SHP77 (cell line): ENCODE results near the gene SFR1.

Experiments
- DNase-seq, 2 experiments: peaks; one replicate each; lab custom pipeline; 2025; lab: John Stamatoyannopoulos, UW

The SFR1 gene

GRCh38 chr10:104104926-104105325, 17.0 kb upstream of the SFR1 start:
- no peak for DNase-seq

- DNase-seq, result no peak
Observed at GRCh38 chr10:104109908-104110662, 11.9 kb upstream of the SFR1 start.

GRCh38 chr10:104113376-104113956, 8.5 kb upstream of the SFR1 start:
- no peak for DNase-seq

DNA sequence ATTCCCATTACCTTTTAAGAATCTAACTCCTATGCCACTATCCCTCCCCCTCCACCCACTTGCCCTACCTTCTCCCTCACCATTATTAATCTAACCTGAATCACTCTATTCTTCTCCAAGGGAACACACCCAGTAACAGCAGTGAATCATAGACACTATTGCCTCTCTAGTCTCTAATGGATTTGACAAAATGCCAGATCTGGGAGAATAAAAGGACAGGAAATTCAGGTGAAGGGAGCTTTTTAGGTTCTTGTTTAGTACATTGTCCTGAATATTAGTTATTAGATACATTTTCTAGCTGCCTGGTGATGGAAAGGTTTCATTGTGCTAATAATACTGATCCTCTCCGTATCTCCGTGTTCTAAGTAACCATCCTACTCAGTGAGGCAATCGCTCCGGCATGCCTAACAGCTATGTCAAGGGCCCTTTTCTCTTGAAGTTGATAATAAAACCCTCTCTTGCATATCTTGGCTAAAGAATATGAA, 4.1 kb upstream of the SFR1 start:
- DNase-seq, result no peak

GRCh38 chr10:104119996-104120395, 2.0 kb upstream of the SFR1 start:
- DNase-seq, result no peak

DNA sequence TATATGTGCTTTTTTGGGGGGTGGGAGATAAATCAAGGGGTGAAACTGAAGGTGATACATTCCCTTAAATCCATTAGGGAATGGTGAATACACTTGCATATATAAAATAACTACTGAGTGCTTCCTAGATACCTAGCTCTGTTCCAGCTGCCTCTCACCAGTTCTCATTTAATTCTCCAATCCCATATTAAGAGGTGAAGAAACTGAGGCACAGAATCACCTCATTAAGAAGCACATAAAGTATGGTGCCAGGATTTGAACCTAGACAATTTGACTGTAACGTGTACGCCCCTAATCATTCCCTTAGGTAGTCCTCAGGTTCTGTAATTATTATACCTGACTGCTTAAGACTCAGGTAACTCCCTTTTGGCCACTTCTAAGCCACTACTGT, 1.5 kb upstream of the SFR1 start:
- DNase-seq, result no peak

GRCh38 chr10:104120903-104121484, 977 bp upstream of the SFR1 start:
- DNase-seq, result peak; percentile 53 to 64

DNA sequence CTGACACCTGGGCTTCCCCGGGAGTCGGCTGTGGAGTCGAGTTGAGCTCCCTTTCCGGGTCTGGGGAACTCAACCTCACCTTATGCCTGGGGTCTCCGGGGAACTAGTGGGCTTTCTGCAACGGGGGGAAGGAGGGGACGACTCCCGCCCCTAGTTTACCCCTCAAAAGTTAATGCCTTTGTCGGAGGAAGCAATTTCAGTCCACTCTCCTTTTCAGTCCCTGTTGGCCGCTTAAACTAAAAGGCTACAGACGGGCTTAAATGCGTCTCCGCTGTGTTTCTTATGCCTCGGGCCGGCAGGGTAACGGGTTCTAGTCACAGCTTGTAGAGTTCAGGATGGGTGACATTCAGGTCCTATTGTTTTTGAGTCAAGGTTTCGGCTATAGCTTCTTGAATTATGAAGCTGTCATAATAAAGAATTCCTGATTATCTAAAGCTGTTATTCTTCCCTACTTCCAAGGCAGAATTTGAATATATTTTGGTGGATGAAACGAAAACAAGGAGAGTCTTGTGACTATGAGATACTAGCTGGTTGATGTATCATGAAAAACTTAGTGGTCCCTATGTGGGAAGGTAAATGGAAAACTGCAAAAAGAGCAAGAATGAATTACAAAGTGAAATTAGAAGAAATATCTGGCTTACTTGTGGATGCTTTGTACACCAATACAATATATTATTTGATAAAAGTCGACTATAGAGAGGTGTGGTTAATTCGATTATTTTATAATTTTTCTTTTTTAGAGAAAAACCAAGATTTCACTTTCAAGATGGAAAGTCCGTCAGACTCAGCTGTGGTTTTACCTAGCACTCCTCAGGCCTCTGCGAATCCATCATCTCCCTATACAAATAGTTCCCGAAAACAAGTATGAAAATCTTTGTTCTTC, 495 bp downstream of the SFR1 start:
- peak in 1 of 2 experiments; percentile 55 for DNase-seq

GRCh38 chr10:104123397-104123796, 1.4 kb downstream of the SFR1 start:
- DNase-seq, result no peak

GRCh38 chr10:104127411-104127810, 5.4 kb downstream of the SFR1 start:
- peak; percentile 39 to 42 for DNase-seq

- no peak for DNase-seq
Observed at GRCh38 chr10:104128214-104128613, 6.2 kb downstream of the SFR1 start.

DNA sequence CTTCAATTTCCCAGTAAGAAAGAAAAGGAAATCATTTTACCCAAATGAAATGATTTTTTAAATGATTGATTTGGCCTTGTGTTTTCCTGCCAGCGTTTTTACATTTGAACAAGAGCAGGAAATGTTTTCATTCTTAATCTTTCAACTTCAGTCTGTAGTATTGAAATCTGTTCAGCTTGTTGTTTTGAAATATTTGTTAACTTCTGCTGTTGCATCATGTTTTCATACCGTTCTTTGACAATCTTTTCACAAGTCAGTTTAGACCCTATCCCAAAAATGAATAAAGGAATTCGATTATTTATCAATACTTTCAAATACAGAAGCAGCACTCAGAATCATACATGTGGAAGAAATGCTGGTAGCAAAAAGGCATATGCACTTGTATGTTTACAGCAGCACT, 8.1 kb downstream of the SFR1 start:
- DNase-seq, result no peak

- no peak for DNase-seq
Observed at GRCh38 chr10:104138131-104138530, 16.2 kb downstream of the SFR1 start.

- DNase-seq, result no peak
Observed at GRCh38 chr10:104139221-104139620, 17.2 kb downstream of the SFR1 start.

DNA sequence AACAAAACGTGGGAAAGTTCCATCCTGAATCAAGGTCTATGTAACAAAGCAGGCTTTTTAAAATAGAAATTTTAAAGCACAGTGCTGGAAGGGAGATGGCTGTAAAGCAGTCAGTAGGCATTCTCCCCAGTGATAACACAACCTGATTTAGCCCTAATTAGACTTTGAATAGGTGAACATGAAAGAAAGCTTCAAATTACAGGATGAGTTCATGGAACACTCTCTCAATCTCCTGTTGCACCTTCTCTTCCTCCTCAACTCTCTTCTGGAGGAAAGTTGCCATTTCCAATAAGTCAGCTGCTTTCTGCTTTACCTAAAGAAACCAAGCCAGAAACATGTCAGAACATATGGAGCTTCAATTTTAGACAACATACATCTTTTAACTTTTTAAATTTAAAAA, 20.1 kb downstream of the SFR1 start:
- no peak for DNase-seq

DNA sequence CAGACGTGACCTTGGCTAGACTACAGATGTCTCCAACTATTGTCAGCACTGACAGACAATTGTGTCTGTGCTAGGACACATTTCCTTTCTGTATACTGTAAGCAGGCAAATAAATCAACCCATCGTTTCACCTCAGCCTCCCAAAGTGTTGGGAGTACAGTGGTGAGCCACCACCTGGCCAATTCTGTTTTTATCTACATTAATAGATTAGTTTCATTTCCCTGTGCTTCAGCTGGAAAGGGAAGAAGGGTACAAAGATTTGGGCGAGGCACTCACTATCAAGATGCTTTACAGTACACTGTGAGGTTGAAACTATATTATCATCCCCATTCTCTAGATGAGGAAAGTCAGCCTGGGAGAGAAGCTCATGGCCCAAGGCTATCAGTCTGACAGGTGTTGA, 21.9 kb downstream of the SFR1 start:
- DNase-seq, result no peak

DNA sequence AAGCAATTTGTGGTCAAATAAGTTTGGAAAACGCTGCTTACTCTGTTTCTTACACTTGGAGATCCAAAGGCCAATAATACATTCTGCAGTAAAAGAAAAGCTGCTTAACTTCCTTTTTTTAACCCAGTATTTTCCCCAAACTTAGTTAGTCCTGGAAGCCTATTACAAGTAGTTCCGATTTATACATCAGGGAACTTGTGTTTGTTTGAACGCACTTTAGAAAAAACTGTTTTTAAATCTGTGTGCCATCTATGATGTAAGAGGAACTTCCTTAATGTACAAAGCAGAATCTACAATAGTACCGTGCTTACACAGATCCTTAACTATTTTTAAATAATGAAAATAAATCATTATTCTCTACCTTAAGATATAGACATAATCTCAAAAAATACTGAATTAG, 23.0 kb downstream of the SFR1 start:
- no peak for DNase-seq

GRCh38 chr10:104146882-104147281, 24.9 kb downstream of the SFR1 start:
- DNase-seq, result no peak

GRCh38 chr10:104150139-104150538, 28.2 kb downstream of the SFR1 start:
- DNase-seq, result no peak

DNA sequence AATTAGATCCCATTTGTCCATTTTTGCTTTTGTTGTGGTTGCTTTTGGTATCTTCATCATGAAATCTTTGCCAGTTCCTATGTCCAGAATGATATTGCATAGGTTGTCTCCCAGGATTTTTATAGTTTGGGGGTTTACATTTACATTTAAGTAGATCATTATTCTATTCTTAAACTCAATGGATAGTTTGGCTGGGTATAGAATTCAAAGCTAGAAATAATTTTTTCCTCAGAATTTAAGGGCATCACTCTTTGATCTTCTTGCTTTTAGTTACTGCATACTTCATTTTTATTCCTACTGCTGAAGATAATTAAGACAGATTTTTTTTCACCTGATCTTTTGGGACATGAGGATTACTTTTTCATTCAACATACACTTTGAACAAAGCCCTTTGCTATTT, 29.8 kb downstream of the SFR1 start:
- no peak for DNase-seq

DNA sequence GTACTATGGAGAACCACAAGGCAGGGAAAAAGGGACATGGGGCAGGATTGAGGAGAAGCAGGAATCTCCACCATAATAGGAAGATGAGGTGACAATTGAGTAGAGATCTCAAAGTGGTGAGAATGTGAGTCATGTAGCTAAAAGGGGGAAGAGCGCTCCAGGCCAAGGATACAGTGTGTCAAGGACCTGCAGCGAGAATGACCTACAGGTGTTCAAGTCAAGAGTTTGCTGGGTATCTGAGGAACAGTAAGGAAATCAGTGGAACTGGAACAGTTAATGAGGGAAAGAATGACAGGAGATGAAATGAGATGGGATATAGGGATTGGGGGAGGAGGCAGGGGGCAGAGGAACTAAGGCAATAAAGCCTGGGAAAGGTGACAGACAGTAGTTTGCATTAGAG, 33.6 kb downstream of the SFR1 start:
- no peak for DNase-seq

DNA sequence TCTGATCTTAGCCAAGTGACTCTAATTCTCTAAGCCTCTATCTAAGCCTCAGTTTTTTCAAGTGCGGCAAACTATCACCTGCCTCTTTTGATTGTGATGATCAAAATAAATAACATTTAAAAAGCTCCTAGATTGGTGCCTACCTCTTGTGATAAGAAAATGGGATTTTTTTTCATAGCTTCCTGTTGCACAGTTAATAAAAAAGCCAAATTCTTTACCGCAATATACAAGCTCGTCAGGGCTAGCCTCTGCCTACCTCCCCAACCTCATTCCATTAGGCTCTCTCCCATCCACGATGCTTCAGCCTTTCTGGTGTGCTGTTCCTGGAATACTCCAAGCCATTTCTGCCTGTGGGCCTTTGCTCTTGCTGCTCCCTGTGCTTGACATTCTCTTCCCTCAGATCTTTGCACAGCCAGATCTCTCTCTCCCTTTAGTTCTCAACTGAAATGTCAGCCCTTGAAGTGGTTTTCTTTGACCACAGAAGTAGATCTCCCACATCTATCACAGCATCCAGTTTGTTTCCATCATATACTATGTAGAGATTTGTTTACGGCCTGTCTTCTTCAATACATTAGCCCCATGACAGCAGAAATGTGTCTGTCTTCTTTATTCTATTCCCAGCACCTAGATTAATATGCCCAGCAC, 48.8 kb downstream of the SFR1 start:
- no peak for DNase-seq
